IMR-90 (cell line): ENCODE data around the gene CPD. TPM values are rescaled to one million over a fixed set of nuclear protein-coding genes. Genes with fewer than 3 reads are reported as not detected.

Experiments used
- ATAC-seq: fragments of 200-7000 bp; cut with Tn5 transposase; 2 replicates; pipeline ENCODE4 v1.9.1; 2020; ENCODE audit warnings: low read depth, mild to moderate bottlenecking, moderate library complexity
- BruUV-seq: library from RNA; stranded (reverse); fragments of 400-500 nt; replicated peaks from 2 replicates; lab custom pipeline; 2021; lab: Mats Ljungman, UMichigan
- CTCF ChIA-PET: fragments of 300-600 bp; formaldehyde crosslinking; extraction: SDS; loops from one replicate; lab custom pipeline; 2021; ENCODE audit warnings: antibody characterized with exemption; lab: Yijun Ruan, JAX
- POLR2A ChIA-PET: fragments of 300-600 bp; sonication (Branson Sonifier 250); formaldehyde crosslinking; loops from one replicate; lab custom pipeline; 2022; ENCODE audit warnings: antibody characterized with exemption; ENCODE audit not compliant: unreplicated experiment; lab: Charles Lee
- DNase-seq: peaks from one replicate; pipeline ENCODE4 v3.0.0; 2013
- H2AFZ ChIP-seq: replicated peaks from 2 replicates; pipeline ENCODE3; 2013; ENCODE audit warnings: low read length, mild to moderate bottlenecking; ENCODE audit not compliant: poor library complexity
- H2AK5ac ChIP-seq: 2 replicates; pipeline ENCODE4 v1.6.1; 2013; ENCODE audit warnings: low read depth, low read length, inconsistent platforms
- H2AK9ac ChIP-seq: replicated peaks from 2 replicates; pipeline ENCODE3; 2013; ENCODE audit warnings: mild to moderate bottlenecking, low read depth, low read length, moderate library complexity; ENCODE audit not compliant: poor library complexity
- H2BK120ac ChIP-seq: 2 replicates; pipeline ENCODE4 v1.6.1; 2013; ENCODE audit warnings: low read depth, low read length, inconsistent platforms
- H2BK15ac ChIP-seq: 3 replicates; pipeline ENCODE4 v1.6.1; 2013; ENCODE audit warnings: low read depth, low read length, inconsistent platforms
- H2BK20ac ChIP-seq: 2 replicates; pipeline ENCODE4 v1.6.1; 2013; ENCODE audit warnings: low read depth, mild to moderate bottlenecking, inconsistent platforms, low read length, moderate library complexity
- H2BK5ac ChIP-seq: 2 replicates; pipeline ENCODE4 v1.6.1; 2013; ENCODE audit warnings: mild to moderate bottlenecking, low read depth, low read length, inconsistent platforms; ENCODE audit not compliant: poor library complexity, severe bottlenecking
- H3K14ac ChIP-seq: replicated peaks from 2 replicates; pipeline ENCODE4 v1.6.1; 2013; ENCODE audit warnings: low read depth, low read length, inconsistent platforms
- H3K18ac ChIP-seq: 2 replicates; pipeline ENCODE4 v1.6.1; 2013; ENCODE audit warnings: low read depth, low read length, control low read depth
- H3K23ac ChIP-seq: 2 replicates; pipeline ENCODE4 v1.6.1; 2013; ENCODE audit warnings: low read depth, low read length, inconsistent platforms
- H3K27ac ChIP-seq: 2 replicates; pipeline ENCODE4 v1.5.1; 2013; ENCODE audit warnings: mild to moderate bottlenecking, control low read depth, low read length; ENCODE audit not compliant: insufficient read depth
- H3K27me3 ChIP-seq: 2 replicates; pipeline ENCODE4 v1.6.1; 2013; ENCODE audit warnings: low read length; ENCODE audit not compliant: control insufficient read depth, insufficient read depth
- H3K36me3 ChIP-seq: 2 replicates; pipeline ENCODE4 v1.6.1; 2013; ENCODE audit warnings: low read length, mixed read lengths; ENCODE audit not compliant: control insufficient read depth, insufficient read depth
- H3K4ac ChIP-seq: 2 replicates; pipeline ENCODE4 v1.6.1; 2013; ENCODE audit warnings: low read depth, low read length, inconsistent platforms
- H3K4me1 ChIP-seq: 2 replicates; pipeline ENCODE4 v1.6.1; 2013; ENCODE audit warnings: low read length, mixed read lengths; ENCODE audit not compliant: control insufficient read depth, insufficient read depth
- H3K4me2 ChIP-seq: 2 replicates; pipeline ENCODE4 v1.6.1; 2013; ENCODE audit warnings: low read depth, mild to moderate bottlenecking, control low read depth, low read length, moderate library complexity
- H3K4me3 ChIP-seq: 2 replicates; pipeline ENCODE4 v1.5.1; 2013; ENCODE audit warnings: low read depth, mild to moderate bottlenecking, control low read depth, low read length, moderate library complexity; ENCODE audit not compliant: insufficient read depth
- H3K56ac ChIP-seq: 2 replicates; pipeline ENCODE4 v1.6.1; 2013; ENCODE audit warnings: low read length, inconsistent platforms; ENCODE audit not compliant: insufficient read depth; ENCODE audit errors: extremely low read depth
- H3K79me1 ChIP-seq, 2 experiments: 2 replicates each; pipeline ENCODE4 v1.6.1; 2013; ENCODE audit warnings: low read length in 2 of 2, inconsistent platforms in 1 of 2, low read depth in 1 of 2
- H3K9ac ChIP-seq: 2 replicates; pipeline ENCODE4 v1.6.1; 2013; ENCODE audit warnings: low read depth, low read length, control low read depth
- H3K9me1 ChIP-seq: 2 replicates; pipeline ENCODE4 v1.6.1; 2013; ENCODE audit warnings: low read length, inconsistent platforms; ENCODE audit not compliant: insufficient read depth
- H3K9me3 ChIP-seq: 2 replicates; pipeline ENCODE4 v1.6.1; 2013; ENCODE audit warnings: low read length; ENCODE audit not compliant: control insufficient read depth, insufficient read depth
- H4K20me1 ChIP-seq: 2 replicates; pipeline ENCODE4 v1.6.1; 2013; ENCODE audit warnings: low read length, inconsistent platforms; ENCODE audit not compliant: insufficient read depth
- H4K5ac ChIP-seq: 2 replicates; pipeline ENCODE4 v1.6.1; 2013; ENCODE audit warnings: mild to moderate bottlenecking, low read depth, low read length, control low read depth
- H4K8ac ChIP-seq, 2 experiments: 2 replicates each; pipeline ENCODE4 v1.6.1; 2013; ENCODE audit warnings: low read depth in 2 of 2, low read length in 2 of 2, control low read depth in 1 of 2, inconsistent platforms in 1 of 2
- H4K91ac ChIP-seq: 2 replicates; pipeline ENCODE4 v1.6.1; 2013; ENCODE audit warnings: low read depth, low read length, inconsistent platforms; ENCODE audit not compliant: insufficient read depth
- BHLHE40 ChIP-seq: fragments of 150-350 bp; IDR thresholded peaks from 2 replicates; pipeline ENCODE4 v1.6.1; 2016; ENCODE audit warnings: mild to moderate bottlenecking, low read depth, low read length
- CEBPB ChIP-seq: IDR thresholded peaks from 2 replicates; pipeline ENCODE4 v1.6.1; 2012; ENCODE audit warnings: low read depth, low read length, improper control_type of control experiment
- CHD1 ChIP-seq: IDR thresholded peaks from 2 replicates; pipeline ENCODE4 v1.6.1; 2012; ENCODE audit warnings: low read depth, low read length, improper control_type of control experiment
- ELK1 ChIP-seq: fragments of 150-350 bp; IDR thresholded peaks from 2 replicates; pipeline ENCODE4 v1.6.1; 2016; ENCODE audit warnings: low read depth, mild to moderate bottlenecking, low read length, moderate library complexity, borderline replicate concordance
- FOS ChIP-seq: fragments of 150-350 bp; IDR thresholded peaks from 2 replicates; pipeline ENCODE4 v1.6.1; 2016; ENCODE audit warnings: low read depth, low read length
- MAFK ChIP-seq: IDR thresholded peaks from 2 replicates; pipeline ENCODE4 v1.6.1; 2012; ENCODE audit warnings: low read depth, low read length, improper control_type of control experiment
- NFE2L2 ChIP-seq: fragments of 150-350 bp; IDR thresholded peaks from 2 replicates; pipeline ENCODE4 v1.6.1; 2016; ENCODE audit warnings: low read depth, mild to moderate bottlenecking, low read length
- RAD21 ChIP-seq: IDR thresholded peaks from 2 replicates; pipeline ENCODE4 v1.6.1; 2012; ENCODE audit warnings: low read length, improper control_type of control experiment
- RCOR1 ChIP-seq: IDR thresholded peaks from 2 replicates; pipeline ENCODE4 v1.6.1; 2012; ENCODE audit warnings: mild to moderate bottlenecking, low read length, improper control_type of control experiment; ENCODE audit not compliant: insufficient replicate concordance
- RFX5 ChIP-seq: IDR thresholded peaks from 2 replicates; pipeline ENCODE4 v1.8.0; 2012; ENCODE audit warnings: low read depth, mild to moderate bottlenecking, low read length, moderate library complexity
- USF2 ChIP-seq: fragments of 150-350 bp; IDR thresholded peaks from 2 replicates; pipeline ENCODE4 v1.6.1; 2017; ENCODE audit warnings: mild to moderate bottlenecking, antibody characterized with exemption, low read length, low read depth
- WGBS, 2 experiments: methylation state at CpG; one replicate each; pipeline versions ENCODE4 v1.1.5 to v1.1.7; 2013; ENCODE audit warnings: missing lambda C conversion rate in 2 of 2; ENCODE audit not compliant: insufficient read length in 1 of 2; ENCODE audit errors: extremely low coverage in 2 of 2; 5-methylcytosine and 5-hydroxymethylcytosine counted together
- dilution Hi-C: fragments of 300-500 bp; cut with HindIII; formaldehyde crosslinking; loops from one replicate; pipeline ENCODE4 v1.14.3; 2018; ENCODE audit warnings: low sequenced_read_pairs; ENCODE audit not compliant: unreplicated experiment
- in situ Hi-C: fragments of 300-500 bp; cut with MboI; formaldehyde crosslinking; loops from 3 replicates; pipeline ENCODE4 v1.14.3; 2019; ENCODE audit warnings: low sequenced_read_pairs, inconsistent platforms, mixed read lengths
- intact Hi-C: fragments of 100-400 bp; cut with micrococcal nuclease; formaldehyde crosslinking; loops from 2 replicates; pipeline ENCODE4 v1.10.0; 2022
- polyA plus RNA-seq, 3 experiments: library from polyadenylated mRNA; depleted of rRNA; stranded (reverse); fragments of >200 nt; gene quantifications; 2 replicates each; pipeline ENCODE4 v1.2.3, GENCODE V29; 2012; ENCODE audit warnings: low replicate concordance in 1 of 3
- total RNA-seq: library from RNA; depleted of rRNA; stranded (reverse); fragments of >200 nt; gene quantifications from 2 replicates; pipeline ENCODE4 v1.2.3, GENCODE V29; 2012

Gene CPD
- total and polyA plus RNA-seq, 2 of the 4 experiments (the other 2 are of a cell fraction): 23.4 to 94.5 TPM

GRCh38 chr17:30401097-30401496, 22.4 kb downstream of the CPD start:
- Histone ChIP-seq H3K18ac (no peak overlapping the region), H3K27me3 (no peaks in the 10 kb centered on the region), H4K5ac (no peak overlapping the region), H2AK9ac (no peak overlapping the region), H3K9me1 (0 out of 2 replicates have a peak, but pooled peaks cover 2% of the 10 kb centered on the region), H3K4me1 (no peaks in the 10 kb centered on the region), H2BK20ac (no peak overlapping the region), H2AK5ac (no peak overlapping the region), H2BK5ac (no peak overlapping the region), H3K14ac (no peak overlapping the region), H3K27ac (no peak overlapping the region), H2AFZ (no peak overlapping the region), H2BK15ac (no peak overlapping the region), H3K56ac (no peak overlapping the region), H3K9ac (no peak overlapping the region), H4K91ac (no peak overlapping the region), H3K36me3 (peaks cover 3% of the 10 kb centered on the region; the same call in 1 of the 2 replicates), H3K9me3 (no peaks in the 10 kb centered on the region), H4K20me1 (no peaks in the 10 kb centered on the region), H3K79me1 (peaks cover 6 to 7% of the 10 kb centered on the region in 2 experiments; a peak in 2 of 4 replicates), H2BK120ac (no peak overlapping the region), H3K4ac (no peak overlapping the region), H4K8ac (no peak overlapping the region), H3K4me3 (no peak overlapping the region), H3K23ac (no peak overlapping the region), H3K4me2 (no peak overlapping the region)
- BruUV-seq: no TSS peak
- dilution Hi-C loops: no loop called here
- DNase-seq (no peak), ATAC-seq (no peak)
- ChIA-PET POLR2A (interaction anchor here (0.6 kb wide), 1 partner anchor 38 kb away, joined by 4 read pairs; no protein-coding TSS in a partner anchor), CTCF (interaction anchor here (0.6 kb wide), 1 partner anchor 22 kb away, joined by 6 read pairs; the partner anchor contains the start of gene CPD)
- in situ Hi-C loops: no loop called here
- intact Hi-C loops: no loop called here
- TF ChIP-seq CEBPB (no peak), MAFK (no peak), RCOR1 (no peak), FOS (no peak), NFE2L2 (no peak), CHD1 (no peak), USF2 (no peak), RAD21 (no peak), ELK1 (no peak), RFX5 (no peak), BHLHE40 (no peak)
- no CpG with 5 or more reads among the region's 1 CpG for WGBS, 2 experiments
